ENCODE data around the gene CCSER1.
"Not testable (repeated sequence)": the region's sequence is repeated elsewhere in the genome, so short reads cannot be mapped to it uniquely, and the experiment has no call there.

The CCSER1 gene

GRCh38 chr4:91076147-91076546 lies 949.0 kb downstream of the CCSER1 start:
- no peaks in the 10 kb centered on the region for H3K27me3 ChIP-seq (ENCODE audit: control insufficient read depth, insufficient read depth, low read length)
- H3K27ac ChIP-seq (ENCODE audit: low read length) = no peak overlapping the region
- H3K4me1 ChIP-seq (ENCODE audit: control insufficient read depth, low read depth, low read length) = no peaks in the 10 kb centered on the region
- H3K9me3 ChIP-seq (ENCODE audit: control insufficient read depth, low read depth, low read length) = no peaks in the 10 kb centered on the region
- H3K9ac ChIP-seq (ENCODE audit: low read length) = no peak overlapping the region
- no peaks in the 10 kb centered on the region for H3K36me3 ChIP-seq (ENCODE audit: control insufficient read depth, low read depth, low read length)
- H3K4me3 ChIP-seq (ENCODE audit: low read length) = no peak overlapping the region

GRCh38 chr4:91085961-91086360 lies 958.8 kb downstream of the CCSER1 start:
- peaks cover 23% of the 10 kb centered on the region for H3K4me1 ChIP-seq (ENCODE audit: control insufficient read depth, low read depth, low read length)

GRCh38 chr4:91087743-91088142 lies 960.5 kb downstream of the CCSER1 start:
- Histone ChIP-seq H3K36me3 (ENCODE audit: control insufficient read depth, low read depth, low read length) (no peaks in the 10 kb centered on the region), H3K9me3 (ENCODE audit: control insufficient read depth, low read depth, low read length) (no peaks in the 10 kb centered on the region), H3K27ac (ENCODE audit: low read length) (no peak overlapping the region), H3K9ac (ENCODE audit: low read length) (no peak overlapping the region), H3K4me3 (ENCODE audit: low read length) (no peak overlapping the region), H3K27me3 (ENCODE audit: control insufficient read depth, insufficient read depth, low read length) (no peaks in the 10 kb centered on the region), H3K4me1 (ENCODE audit: control insufficient read depth, low read depth, low read length) (peaks cover 23% of the 10 kb centered on the region)

More at GRCh38 chr4:91085961-91086360, 958.8 kb downstream of the CCSER1 start:
- Histone ChIP-seq H3K27me3 (ENCODE audit: control insufficient read depth, insufficient read depth, low read length) (no peaks in the 10 kb centered on the region), H3K9me3 (ENCODE audit: control insufficient read depth, low read depth, low read length) (no peaks in the 10 kb centered on the region), H3K27ac (ENCODE audit: low read length) (no peak overlapping the region), H3K4me3 (ENCODE audit: low read length) (no peak overlapping the region), H3K9ac (ENCODE audit: low read length) (no peak overlapping the region), H3K36me3 (ENCODE audit: control insufficient read depth, low read depth, low read length) (no peaks in the 10 kb centered on the region)

GRCh38 chr4:91089178-91089577 lies 962.0 kb downstream of the CCSER1 start:
- no peaks in the 10 kb centered on the region for H3K9me3 ChIP-seq (ENCODE audit: control insufficient read depth, low read depth, low read length)
- H3K27me3 ChIP-seq (ENCODE audit: control insufficient read depth, insufficient read depth, low read length) = no peaks in the 10 kb centered on the region
- H3K36me3 ChIP-seq (ENCODE audit: control insufficient read depth, low read depth, low read length) = no peaks in the 10 kb centered on the region
- peaks cover 23% of the 10 kb centered on the region for H3K4me1 ChIP-seq (ENCODE audit: control insufficient read depth, low read depth, low read length)
- H3K9ac ChIP-seq (ENCODE audit: low read length) = no peak overlapping the region
- H3K4me3 ChIP-seq (ENCODE audit: low read length) = no peak overlapping the region
- H3K27ac ChIP-seq (ENCODE audit: low read length) = no peak overlapping the region

GRCh38 chr4:91092398-91092980 lies 965.3 kb downstream of the CCSER1 start:
- Histone ChIP-seq H3K4me3 (ENCODE audit: low read length) (no peak overlapping the region), H3K27ac (ENCODE audit: low read length) (no peak overlapping the region), H3K9me3 (ENCODE audit: control insufficient read depth, low read depth, low read length) (no peaks in the 10 kb centered on the region), H3K4me1 (ENCODE audit: control insufficient read depth, low read depth, low read length) (peaks cover 5% of the 10 kb centered on the region), H3K9ac (ENCODE audit: low read length) (no peak overlapping the region), H3K27me3 (ENCODE audit: control insufficient read depth, insufficient read depth, low read length) (no peaks in the 10 kb centered on the region), H3K36me3 (ENCODE audit: control insufficient read depth, low read depth, low read length) (no peaks in the 10 kb centered on the region)

- not testable (repeated sequence) for H3K36me3 ChIP-seq (ENCODE audit: control insufficient read depth, low read depth, low read length); H3K4me3 ChIP-seq (ENCODE audit: low read length); H3K27ac ChIP-seq (ENCODE audit: low read length); H3K9me3 ChIP-seq (ENCODE audit: control insufficient read depth, low read depth, low read length); H3K4me1 ChIP-seq (ENCODE audit: control insufficient read depth, low read depth, low read length); H3K27me3 ChIP-seq (ENCODE audit: control insufficient read depth, insufficient read depth, low read length); H3K9ac ChIP-seq (ENCODE audit: low read length)
Measured at GRCh38 chr4:91094220-91094619, 967.0 kb downstream of the CCSER1 start.

- Histone ChIP-seq H3K27me3 (ENCODE audit: control insufficient read depth, insufficient read depth, low read length) (no peaks in the 10 kb centered on the region), H3K4me3 (ENCODE audit: low read length) (no peak overlapping the region), H3K4me1 (ENCODE audit: control insufficient read depth, low read depth, low read length) (peaks cover 11% of the 10 kb centered on the region), H3K9ac (ENCODE audit: low read length) (no peak overlapping the region), H3K36me3 (ENCODE audit: control insufficient read depth, low read depth, low read length) (no peaks in the 10 kb centered on the region), H3K27ac (ENCODE audit: low read length) (no peak overlapping the region), H3K9me3 (ENCODE audit: control insufficient read depth, low read depth, low read length) (no peaks in the 10 kb centered on the region)
Measured at GRCh38 chr4:91099666-91100065, 972.5 kb downstream of the CCSER1 start.

- H3K9ac ChIP-seq (ENCODE audit: low read length) = no peak overlapping the region
Measured at GRCh38 chr4:91108751-91109150, 981.6 kb downstream of the CCSER1 start.

GRCh38 chr4:91111556-91111955 lies 984.4 kb downstream of the CCSER1 start:
- Histone ChIP-seq H3K9me3 (ENCODE audit: control insufficient read depth, low read depth, low read length) (no peaks in the 10 kb centered on the region), H3K36me3 (ENCODE audit: control insufficient read depth, low read depth, low read length) (no peaks in the 10 kb centered on the region), H3K27me3 (ENCODE audit: control insufficient read depth, insufficient read depth, low read length) (no peaks in the 10 kb centered on the region), H3K4me1 (ENCODE audit: control insufficient read depth, low read depth, low read length) (no peaks in the 10 kb centered on the region), H3K9ac (ENCODE audit: low read length) (no peak overlapping the region), H3K4me3 (ENCODE audit: low read length) (no peak overlapping the region), H3K27ac (ENCODE audit: low read length) (no peak overlapping the region)

More at GRCh38 chr4:91108751-91109150, 981.6 kb downstream of the CCSER1 start:
- Histone ChIP-seq H3K36me3 (ENCODE audit: control insufficient read depth, low read depth, low read length) (no peaks in the 10 kb centered on the region), H3K27ac (ENCODE audit: low read length) (no peak overlapping the region), H3K9me3 (ENCODE audit: control insufficient read depth, low read depth, low read length) (no peaks in the 10 kb centered on the region), H3K4me1 (ENCODE audit: control insufficient read depth, low read depth, low read length) (no peaks in the 10 kb centered on the region), H3K4me3 (ENCODE audit: low read length) (no peak overlapping the region), H3K27me3 (ENCODE audit: control insufficient read depth, insufficient read depth, low read length) (no peaks in the 10 kb centered on the region)

GRCh38 chr4:91113130-91113706 lies 986.0 kb downstream of the CCSER1 start:
- no peak overlapping the region for H3K9ac ChIP-seq (ENCODE audit: low read length)
- H3K4me1 ChIP-seq (ENCODE audit: control insufficient read depth, low read depth, low read length) = no peaks in the 10 kb centered on the region
- H3K36me3 ChIP-seq (ENCODE audit: control insufficient read depth, low read depth, low read length) = no peaks in the 10 kb centered on the region
- no peak overlapping the region for H3K27ac ChIP-seq (ENCODE audit: low read length)
- no peaks in the 10 kb centered on the region for H3K9me3 ChIP-seq (ENCODE audit: control insufficient read depth, low read depth, low read length)
- no peaks in the 10 kb centered on the region for H3K27me3 ChIP-seq (ENCODE audit: control insufficient read depth, insufficient read depth, low read length)
- no peak overlapping the region for H3K4me3 ChIP-seq (ENCODE audit: low read length)

GRCh38 chr4:91114386-91114785 lies 987.2 kb downstream of the CCSER1 start:
- Histone ChIP-seq H3K9me3 (ENCODE audit: control insufficient read depth, low read depth, low read length) (no peaks in the 10 kb centered on the region), H3K27ac (ENCODE audit: low read length) (no peak overlapping the region), H3K9ac (ENCODE audit: low read length) (no peak overlapping the region), H3K27me3 (ENCODE audit: control insufficient read depth, insufficient read depth, low read length) (no peaks in the 10 kb centered on the region), H3K4me3 (ENCODE audit: low read length) (no peak overlapping the region), H3K36me3 (ENCODE audit: control insufficient read depth, low read depth, low read length) (no peaks in the 10 kb centered on the region), H3K4me1 (ENCODE audit: control insufficient read depth, low read depth, low read length) (no peaks in the 10 kb centered on the region)

- no peaks in the 10 kb centered on the region for H3K36me3 ChIP-seq (ENCODE audit: control insufficient read depth, low read depth, low read length)
- H3K4me3 ChIP-seq (ENCODE audit: low read length) = no peak overlapping the region
- no peaks in the 10 kb centered on the region for H3K4me1 ChIP-seq (ENCODE audit: control insufficient read depth, low read depth, low read length)
- H3K27ac ChIP-seq (ENCODE audit: low read length) = no peak overlapping the region
- no peaks in the 10 kb centered on the region for H3K9me3 ChIP-seq (ENCODE audit: control insufficient read depth, low read depth, low read length)
- no peaks in the 10 kb centered on the region for H3K27me3 ChIP-seq (ENCODE audit: control insufficient read depth, insufficient read depth, low read length)
- no peak overlapping the region for H3K9ac ChIP-seq (ENCODE audit: low read length)
Measured at GRCh38 chr4:91116861-91117260, 989.7 kb downstream of the CCSER1 start.
